OCI-LY3 (cell line): ENCODE measurements around the gene CIPC.

ENCODE experiments used
- H2AFZ ChIP-seq: fragments of 200-600, 300-600 bp; shearing (Covaris generic); 2 replicates; pipeline ENCODE4 v1.6.0; 2014; ENCODE audit warnings: antibody characterized with exemption, low read depth, low read length
- H3K27ac ChIP-seq: fragments of 200-600, 300-600 bp; sonication (generic); 2 replicates; pipeline ENCODE4 v1.5.1; 2014; ENCODE audit warnings: mild to moderate bottlenecking, low read length, moderate library complexity, mixed read lengths
- H3K27me3 ChIP-seq: fragments of 200-600, 300-600 bp; sonication (generic); 2 replicates; pipeline ENCODE4 v1.6.1; 2014; ENCODE audit warnings: low read depth, low read length, mixed read lengths
- H3K36me3 ChIP-seq: fragments of 200-600, 300-600 bp; sonication (generic); replicated peaks from 2 replicates; pipeline ENCODE3; 2014; ENCODE audit warnings: low read depth, low read length, mixed read lengths
- H3K4me1 ChIP-seq: fragments of 300-600, 200-600 bp; sonication (generic); 2 replicates; pipeline ENCODE4 v1.6.1; 2014; ENCODE audit warnings: low read length, mixed read lengths
- H3K4me2 ChIP-seq: fragments of 200-600, 300-600 bp; sonication (generic); 2 replicates; pipeline ENCODE4 v1.6.1; 2014; ENCODE audit warnings: low read length, mixed read lengths
- H3K4me3 ChIP-seq: fragments of 300-600, 200-600 bp; sonication (generic); 2 replicates; pipeline ENCODE4 v1.5.1; 2014; ENCODE audit warnings: antibody characterized with exemption, mild to moderate bottlenecking, low read length, moderate library complexity
- H3K79me2 ChIP-seq: fragments of 300-600, 200-600 bp; shearing (Covaris generic); 2 replicates; pipeline ENCODE4 v1.6.1; 2014; ENCODE audit warnings: mild to moderate bottlenecking, low read length, mixed read lengths
- H3K9ac ChIP-seq: fragments of 300-600, 200-600 bp; shearing (Covaris generic); 2 replicates; pipeline ENCODE4 v1.6.0; 2014; ENCODE audit warnings: mild to moderate bottlenecking, low read length, moderate library complexity
- H3K9me3 ChIP-seq: fragments of 200-600, 300-600 bp; shearing (Covaris generic); 2 replicates; pipeline ENCODE4 v1.6.1; 2014; ENCODE audit warnings: low read length, mixed read lengths; ENCODE audit not compliant: insufficient read depth
- H4K20me1 ChIP-seq: fragments of 200-600, 300-600 bp; sonication (generic); 2 replicates; pipeline ENCODE4 v1.6.1; 2016; ENCODE audit warnings: low read length, mixed read lengths; ENCODE audit not compliant: insufficient read depth
- EZH2phosphoT487 ChIP-seq: fragments of 200-600 bp; shearing (Covaris generic); IDR thresholded peaks from 2 replicates; pipeline ENCODE4 v1.6.1; 2018; ENCODE audit warnings: antibody characterized with exemption, mixed run types, low read depth
- TF ChIP-seq, protein P1 (sequence below): fragments of 200-600, 300-600 bp; sonication (generic); IDR thresholded peaks from 2 replicates; pipeline ENCODE4 v1.5.1; 2014; ENCODE audit warnings: antibody characterized with exemption, low read length, low read depth

CIPC gene

DNA sequence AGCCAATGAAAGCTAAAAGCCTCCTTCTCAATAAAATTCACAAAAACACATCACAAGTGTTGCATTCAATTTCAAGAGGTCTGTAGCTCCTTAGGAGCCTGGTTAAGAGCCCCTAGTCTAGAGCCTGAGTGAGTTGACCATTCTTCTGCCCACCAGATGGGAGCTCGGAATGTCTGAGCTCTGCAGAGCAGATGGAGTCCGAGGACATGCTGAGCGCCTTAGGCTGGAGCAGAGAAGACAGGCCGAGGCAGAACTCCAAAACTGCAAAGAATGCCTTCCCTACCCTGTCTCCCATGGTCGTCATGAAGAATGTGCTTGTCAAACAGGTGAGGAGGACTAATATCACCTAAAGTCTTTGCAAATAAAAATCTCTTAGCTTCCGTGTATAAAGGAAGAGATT lies 11.6 kb downstream of the CIPC start:
- Histone ChIP-seq H3K4me2 (no peak overlapping the region), H3K36me3 (peaks cover 74% of the 10 kb centered on the region), H2AFZ (no peak overlapping the region), H3K4me3 (no peak overlapping the region), H3K27me3 (no peaks in the 10 kb centered on the region), H3K79me2 (peaks cover 16% of the 10 kb centered on the region), H4K20me1 (peaks cover 14% of the 10 kb centered on the region; the same call in 1 of the 2 replicates), H3K9me3 (no peaks in the 10 kb centered on the region), H3K9ac (no peak overlapping the region), H3K4me1 (peaks cover 15% of the 10 kb centered on the region), H3K27ac (no peak overlapping the region)
- TF ChIP-seq, protein P1, sequence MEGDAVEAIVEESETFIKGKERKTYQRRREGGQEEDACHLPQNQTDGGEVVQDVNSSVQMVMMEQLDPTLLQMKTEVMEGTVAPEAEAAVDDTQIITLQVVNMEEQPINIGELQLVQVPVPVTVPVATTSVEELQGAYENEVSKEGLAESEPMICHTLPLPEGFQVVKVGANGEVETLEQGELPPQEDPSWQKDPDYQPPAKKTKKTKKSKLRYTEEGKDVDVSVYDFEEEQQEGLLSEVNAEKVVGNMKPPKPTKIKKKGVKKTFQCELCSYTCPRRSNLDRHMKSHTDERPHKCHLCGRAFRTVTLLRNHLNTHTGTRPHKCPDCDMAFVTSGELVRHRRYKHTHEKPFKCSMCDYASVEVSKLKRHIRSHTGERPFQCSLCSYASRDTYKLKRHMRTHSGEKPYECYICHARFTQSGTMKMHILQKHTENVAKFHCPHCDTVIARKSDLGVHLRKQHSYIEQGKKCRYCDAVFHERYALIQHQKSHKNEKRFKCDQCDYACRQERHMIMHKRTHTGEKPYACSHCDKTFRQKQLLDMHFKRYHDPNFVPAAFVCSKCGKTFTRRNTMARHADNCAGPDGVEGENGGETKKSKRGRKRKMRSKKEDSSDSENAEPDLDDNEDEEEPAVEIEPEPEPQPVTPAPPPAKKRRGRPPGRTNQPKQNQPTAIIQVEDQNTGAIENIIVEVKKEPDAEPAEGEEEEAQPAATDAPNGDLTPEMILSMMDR, result no peak
- no peak for TF ChIP-seq EZH2phosphoT487

DNA sequence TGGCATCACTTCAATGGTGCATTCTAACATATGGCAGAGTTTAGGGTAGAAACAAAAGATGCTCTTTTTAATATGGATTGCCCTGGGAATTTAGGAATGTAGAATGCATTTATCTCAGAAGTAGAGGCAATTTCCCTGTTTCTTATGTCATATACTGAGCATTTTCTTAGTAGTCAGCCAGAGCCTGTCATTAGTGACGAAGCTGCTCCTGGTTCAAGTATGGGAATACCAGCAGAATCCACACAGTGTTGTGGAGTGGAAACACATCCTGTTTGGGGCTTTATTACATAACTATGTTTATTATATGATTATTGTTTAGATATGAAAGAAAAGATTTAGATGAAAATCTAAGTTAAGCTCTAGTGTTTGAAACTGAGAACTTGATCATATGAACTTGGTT lies 12.2 kb downstream of the CIPC start:
- Histone ChIP-seq H3K27ac (no peak overlapping the region), H2AFZ (no peak overlapping the region), H3K27me3 (no peaks in the 10 kb centered on the region), H4K20me1 (peaks cover 9% of the 10 kb centered on the region; the same call in 1 of the 2 replicates), H3K9ac (no peak overlapping the region), H3K4me2 (no peak overlapping the region), H3K9me3 (no peaks in the 10 kb centered on the region), H3K4me1 (peaks cover 11% of the 10 kb centered on the region), H3K36me3 (peaks cover 80% of the 10 kb centered on the region), H3K4me3 (no peak overlapping the region), H3K79me2 (peaks cover 10% of the 10 kb centered on the region)
- no peak for TF ChIP-seq EZH2phosphoT487
- TF ChIP-seq, protein P1, result no peak

DNA sequence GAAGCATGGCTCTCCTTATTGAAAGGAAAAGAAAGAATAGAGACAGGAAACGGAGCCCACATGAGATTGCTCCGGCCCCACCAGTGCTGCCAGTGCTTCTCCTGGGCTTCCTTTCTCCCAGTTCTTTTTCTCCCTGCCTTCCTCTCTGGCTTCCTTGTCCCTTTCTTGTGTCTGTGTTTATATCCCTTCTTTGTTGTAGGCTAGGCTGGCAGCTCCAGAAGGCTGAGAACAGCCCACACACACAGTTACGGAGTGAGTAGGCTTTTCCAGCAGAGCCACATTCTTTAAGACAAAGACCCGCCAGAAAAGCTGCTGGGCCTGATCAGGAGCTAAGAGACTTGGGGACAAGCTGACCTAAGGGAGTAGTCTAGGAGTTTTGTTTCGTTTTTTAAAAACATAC lies 13.0 kb downstream of the CIPC start:
- Histone ChIP-seq H2AFZ (no peak overlapping the region), H3K79me2 (peaks cover 10% of the 10 kb centered on the region; the same call in 1 of the 2 replicates), H3K36me3 (peaks cover 77% of the 10 kb centered on the region), H4K20me1 (0 out of 2 replicates have a peak, but pooled peaks cover 9% of the 10 kb centered on the region), H3K4me1 (peaks cover 5% of the 10 kb centered on the region; the same call in 1 of the 2 replicates), H3K9me3 (no peaks in the 10 kb centered on the region), H3K27ac (no peak overlapping the region), H3K4me3 (no peak overlapping the region), H3K4me2 (no peak overlapping the region), H3K27me3 (no peaks in the 10 kb centered on the region), H3K9ac (no peak overlapping the region)
- TF ChIP-seq, protein P1, result no peak
- no peak for TF ChIP-seq EZH2phosphoT487

DNA sequence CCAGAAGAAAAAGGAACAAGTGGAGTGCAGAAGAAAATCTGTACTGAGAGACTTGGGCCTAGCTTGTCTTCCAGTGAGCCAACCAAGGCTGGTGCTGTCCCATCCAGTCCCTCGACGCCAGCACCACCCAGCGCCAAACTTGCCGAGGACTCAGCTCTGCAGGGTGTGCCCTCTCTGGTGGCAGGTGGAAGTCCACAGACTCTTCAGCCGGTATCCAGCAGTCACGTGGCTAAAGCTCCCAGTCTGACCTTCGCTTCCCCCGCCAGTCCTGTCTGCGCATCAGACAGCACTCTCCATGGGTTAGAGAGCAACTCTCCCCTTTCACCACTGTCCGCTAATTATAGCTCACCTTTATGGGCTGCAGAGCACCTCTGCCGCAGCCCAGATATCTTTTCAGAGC lies 15.6 kb downstream of the CIPC start:
- Histone ChIP-seq H3K9me3 (no peaks in the 10 kb centered on the region), H4K20me1 (0 out of 2 replicates have a peak, but pooled peaks cover 3% of the 10 kb centered on the region), H3K9ac (no peak overlapping the region), H3K27ac (no peak overlapping the region), H2AFZ (no peak overlapping the region), H3K79me2 (peaks cover 19% of the 10 kb centered on the region), H3K27me3 (no peaks in the 10 kb centered on the region), H3K4me3 (no peak overlapping the region), H3K4me1 (peaks cover 5% of the 10 kb centered on the region; the same call in 1 of the 2 replicates), H3K4me2 (no peak overlapping the region), H3K36me3 (peaks cover 84% of the 10 kb centered on the region)
- no peak for TF ChIP-seq EZH2phosphoT487
- TF ChIP-seq, protein P1, result no peak
